ENCODE results near the gene WFDC12.
"Not testable (repeated sequence)": the region's sequence is repeated elsewhere in the genome, so short reads cannot be mapped to it uniquely, and the experiment has no call there.

WFDC12 gene, protein sequence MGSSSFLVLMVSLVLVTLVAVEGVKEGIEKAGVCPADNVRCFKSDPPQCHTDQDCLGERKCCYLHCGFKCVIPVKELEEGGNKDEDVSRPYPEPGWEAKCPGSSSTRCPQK

DNA sequence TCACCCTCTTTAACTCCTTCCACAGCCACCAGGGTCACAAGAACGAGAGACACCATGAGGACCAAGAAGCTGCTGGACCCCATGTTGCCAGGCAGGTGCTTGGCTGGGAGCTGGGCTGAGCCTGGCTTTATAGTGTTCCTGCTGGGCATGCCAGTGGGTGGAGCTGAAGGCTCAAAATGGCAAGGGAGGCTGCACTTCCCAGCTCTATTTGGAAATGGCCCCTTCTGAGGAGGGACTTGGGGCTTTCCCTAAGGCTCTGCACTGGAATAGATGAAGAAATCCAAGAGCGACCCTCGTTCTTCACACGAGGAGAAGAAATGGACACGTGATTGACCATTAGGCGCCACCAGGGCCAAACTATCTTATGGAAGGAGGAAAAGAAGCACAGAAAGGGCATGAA lies at the start of gene WFDC12:
Gene WFDC12, minus strand, starts transcription at position 101 of the 400 bp plus-strand sequence. Its CDS starts 18 bp downstream, at position 83.
- no peak for DNase-seq (ENCODE audit: low spot score)

DNA sequence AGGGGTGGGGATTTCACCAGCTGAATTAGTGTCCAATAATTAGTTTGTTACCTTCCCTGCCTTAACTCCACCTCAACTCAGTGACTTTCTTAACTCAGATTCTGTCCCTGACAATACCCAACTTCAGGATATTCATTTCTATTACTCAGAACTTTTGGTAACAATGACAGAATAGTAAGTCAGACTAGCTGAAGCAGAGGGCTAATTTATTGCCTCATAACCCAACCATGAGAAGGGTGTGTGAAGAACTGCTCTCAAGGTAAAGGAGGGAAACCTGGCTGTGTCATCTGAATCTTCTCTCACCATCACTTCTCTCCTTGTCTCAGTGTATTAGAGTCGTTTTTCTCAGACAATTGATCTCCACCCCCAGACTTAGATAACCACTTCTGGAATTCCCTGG lies 49.3 kb upstream of the WFDC12 start:
- DNase-seq (ENCODE audit: low spot score), result no peak

DNA sequence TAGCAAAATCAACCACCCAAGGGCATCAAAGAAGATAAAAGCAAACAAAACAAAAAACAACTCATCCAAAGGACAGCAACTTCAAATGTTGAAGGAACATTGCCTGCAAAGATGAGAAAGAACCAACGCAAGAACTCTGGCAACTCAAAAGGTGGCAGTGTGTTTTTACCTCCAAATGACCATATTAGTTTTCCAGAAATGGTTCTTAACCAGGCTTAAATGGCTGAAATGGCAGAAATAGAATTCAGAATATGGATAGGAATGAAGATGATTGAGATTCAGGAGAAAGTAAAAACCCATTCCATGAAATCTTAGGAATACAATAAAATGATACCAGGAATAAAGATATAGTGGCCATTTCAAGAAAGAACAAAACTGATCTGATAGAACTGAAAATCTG lies 40.6 kb upstream of the WFDC12 start:
- no peak for DNase-seq (ENCODE audit: low spot score)

DNA sequence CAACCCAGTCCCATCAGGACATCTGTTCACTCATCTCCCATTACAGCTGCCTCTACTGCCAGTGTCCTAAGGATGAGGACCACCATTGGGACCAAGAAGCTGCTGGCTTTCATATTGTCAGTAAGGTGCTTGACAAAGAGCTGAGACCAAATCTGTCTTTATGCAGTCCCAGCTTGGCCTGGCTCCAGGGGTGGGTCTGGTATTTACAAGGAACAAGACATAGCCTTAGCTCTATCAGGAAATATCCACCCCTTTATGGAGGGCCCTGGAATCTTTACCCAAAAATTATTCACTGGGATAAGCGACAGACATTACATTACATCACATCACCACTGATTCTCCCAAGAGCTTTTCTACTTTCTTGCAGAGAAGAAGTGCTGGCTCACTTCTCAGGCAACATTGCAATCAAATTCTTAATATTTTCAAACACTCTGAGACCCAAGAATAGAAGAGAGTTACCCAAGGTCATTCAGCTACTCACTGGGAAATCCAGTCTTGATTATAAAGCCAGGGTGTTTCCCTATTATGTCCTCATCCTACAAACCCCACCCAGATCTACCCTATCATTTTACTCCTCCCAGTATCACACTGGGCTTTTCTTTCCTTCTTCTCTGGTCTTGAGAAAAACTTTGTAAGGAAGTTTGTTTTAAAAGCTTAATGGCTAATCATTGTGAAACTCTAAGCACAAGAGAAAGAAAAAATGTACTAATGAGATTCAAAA lies 39.0 kb upstream of the WFDC12 start:
- peak; percentile 23 for DNase-seq (ENCODE audit: low spot score)

DNA sequence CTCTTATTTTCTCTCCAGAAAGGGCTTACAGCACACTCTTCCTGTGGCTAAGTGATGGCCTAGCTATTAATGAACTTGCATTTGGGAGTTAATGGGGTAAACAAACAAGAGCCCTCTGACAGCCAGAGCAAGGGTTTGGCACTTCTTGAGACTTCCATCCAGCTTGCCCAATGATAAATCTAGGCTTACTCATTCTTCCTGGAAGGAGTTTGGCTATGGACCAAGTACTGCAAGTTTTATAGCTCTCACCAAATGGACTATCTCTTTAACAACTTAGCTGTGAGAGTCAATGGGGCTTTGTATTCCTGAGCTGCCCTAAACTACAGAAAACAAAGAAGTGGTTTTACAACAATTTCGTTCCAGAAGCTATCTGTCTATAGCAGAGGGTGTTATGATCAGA lies 33.7 kb upstream of the WFDC12 start:
- peak; percentile 87 for DNase-seq (ENCODE audit: low spot score)

DNA sequence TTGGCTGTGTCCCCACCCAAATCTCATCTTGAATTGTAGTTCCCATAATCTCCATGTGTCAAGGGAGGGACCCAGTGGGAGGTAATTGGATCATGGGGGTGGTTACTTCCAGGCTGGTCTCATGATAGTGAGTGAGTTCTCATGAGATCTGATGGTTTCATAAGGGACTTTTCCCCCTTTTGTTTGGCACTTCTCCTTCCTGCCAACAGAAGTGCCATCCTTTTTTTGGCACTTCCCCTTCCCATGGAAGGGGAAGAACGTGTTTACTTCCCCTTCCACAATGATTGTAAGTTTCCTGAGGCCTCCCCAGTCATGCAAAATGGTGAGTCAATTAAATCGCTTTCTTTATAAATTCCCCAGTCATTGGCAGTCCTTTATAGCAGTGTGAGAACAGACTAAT lies 32.4 kb upstream of the WFDC12 start:
- DNase-seq (ENCODE audit: low spot score), result no peak

DNA sequence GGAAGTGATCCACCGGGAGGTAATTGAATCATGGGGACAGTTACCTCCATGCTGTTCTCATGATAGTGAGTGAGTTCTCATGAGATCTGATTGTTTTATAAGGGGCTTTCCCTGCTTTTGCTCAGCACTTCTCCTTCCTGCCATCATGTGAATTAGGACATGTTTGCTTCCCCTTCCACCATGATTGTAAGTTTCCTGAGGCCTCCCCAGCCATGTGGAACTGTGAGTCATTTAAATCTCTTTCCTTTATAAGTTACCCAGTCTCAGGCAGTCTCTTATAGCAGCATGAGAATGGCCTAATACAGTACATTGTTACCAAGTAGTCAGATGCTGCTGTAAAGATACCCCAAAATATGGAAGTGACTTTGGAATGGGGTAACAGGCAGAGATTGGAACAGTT lies 30.5 kb upstream of the WFDC12 start:
- not testable (repeated sequence) for DNase-seq (ENCODE audit: low spot score)

DNA sequence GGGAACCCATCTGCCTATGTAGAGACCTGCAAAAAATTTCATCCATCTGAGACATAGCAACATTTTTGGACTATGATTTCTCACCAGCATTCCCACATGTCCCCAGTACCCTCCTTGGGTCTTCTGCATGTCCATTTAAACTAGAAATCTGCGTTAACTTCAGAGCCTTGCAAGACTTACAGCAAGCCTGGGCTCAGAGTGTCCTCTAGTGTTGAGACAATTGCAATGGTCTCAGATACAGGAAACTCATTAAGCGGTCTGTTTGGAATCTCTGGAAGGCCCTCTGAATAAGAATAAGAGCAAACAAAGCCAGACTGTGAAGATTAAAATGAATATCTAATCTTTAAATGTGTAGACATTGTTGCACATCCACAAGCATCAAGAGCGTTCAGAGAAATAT lies 29.9 kb upstream of the WFDC12 start:
- no peak for DNase-seq (ENCODE audit: low spot score)

DNA sequence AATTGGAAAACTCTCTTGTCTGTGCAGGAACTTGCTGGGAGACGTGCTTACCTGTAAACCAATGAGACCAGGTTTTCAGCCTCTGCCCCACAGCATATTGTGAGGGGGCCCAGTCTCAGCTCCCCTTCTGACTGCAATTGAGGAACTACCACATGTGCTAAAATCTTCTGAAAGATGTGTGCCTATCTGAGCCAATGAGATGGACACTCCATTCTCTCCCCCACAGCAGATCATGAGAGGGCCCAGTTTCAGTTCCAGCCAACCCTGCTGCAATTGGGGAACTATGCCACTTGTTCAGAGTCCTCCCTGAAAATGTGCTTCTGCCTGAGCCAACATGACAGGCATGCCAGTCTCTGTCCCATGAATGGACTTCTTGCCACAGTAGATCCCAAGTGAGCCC lies 29.5 kb upstream of the WFDC12 start:
- no peak for DNase-seq (ENCODE audit: low spot score)

DNA sequence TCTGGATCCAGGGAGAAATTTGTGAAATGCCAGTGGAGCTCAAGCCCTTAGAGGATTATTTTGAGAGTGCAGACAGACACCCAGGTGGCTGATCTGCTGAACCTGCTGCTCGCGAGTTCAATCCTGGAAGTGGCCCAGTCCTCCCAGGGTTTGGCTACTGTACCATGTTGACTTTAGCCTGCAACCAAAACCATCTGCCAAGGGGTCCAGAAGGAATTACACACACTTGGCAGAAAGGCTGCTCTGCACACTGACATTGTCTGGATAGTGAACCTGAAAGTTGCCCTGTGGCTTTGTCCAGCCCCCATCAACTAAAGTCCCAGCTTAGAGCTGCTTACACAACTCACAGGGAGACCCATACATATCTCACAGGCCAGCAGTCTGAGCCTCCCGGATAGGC lies 28.9 kb upstream of the WFDC12 start:
- no peak for DNase-seq (ENCODE audit: low spot score)

DNA sequence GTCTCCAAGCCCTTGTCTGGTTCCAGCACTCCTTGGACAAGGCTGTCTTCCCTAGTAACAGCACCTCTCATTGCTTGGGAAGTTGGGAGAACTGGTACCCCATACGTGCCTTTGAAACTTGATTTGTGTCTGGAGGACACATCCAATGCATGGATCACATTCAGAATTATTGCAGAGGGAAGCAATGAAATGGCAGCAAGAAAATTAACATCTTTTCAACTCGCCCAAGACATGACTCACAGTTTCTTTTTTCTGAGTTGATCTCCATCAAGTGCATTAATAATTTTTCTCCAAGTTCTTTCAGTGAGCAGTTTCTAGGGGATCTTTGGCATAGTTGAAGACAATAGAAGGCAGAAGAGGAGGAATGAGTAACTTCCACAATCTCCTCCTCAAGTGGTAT lies 28.1 kb upstream of the WFDC12 start:
- DNase-seq (ENCODE audit: low spot score), result no peak

DNA sequence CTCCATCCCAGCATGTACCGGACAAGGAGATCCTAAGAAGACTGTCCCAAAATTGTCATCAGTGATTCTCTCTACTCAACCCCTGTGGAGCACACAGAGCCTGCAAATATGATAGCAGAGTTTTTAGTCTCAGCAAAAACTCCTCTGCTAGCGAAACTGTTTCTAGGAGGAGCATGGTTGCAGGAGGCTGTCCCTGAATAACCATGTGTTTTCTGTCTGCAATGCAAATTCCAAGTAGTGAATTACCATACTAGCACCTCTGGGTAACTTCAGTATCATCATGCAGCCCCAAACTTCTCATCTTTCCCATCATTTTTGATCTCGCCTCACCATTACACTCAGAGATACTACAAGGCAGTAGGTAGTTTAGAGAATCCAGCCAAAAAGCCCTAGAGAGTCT lies 24.8 kb upstream of the WFDC12 start:
- DNase-seq (ENCODE audit: low spot score), result no peak

DNA sequence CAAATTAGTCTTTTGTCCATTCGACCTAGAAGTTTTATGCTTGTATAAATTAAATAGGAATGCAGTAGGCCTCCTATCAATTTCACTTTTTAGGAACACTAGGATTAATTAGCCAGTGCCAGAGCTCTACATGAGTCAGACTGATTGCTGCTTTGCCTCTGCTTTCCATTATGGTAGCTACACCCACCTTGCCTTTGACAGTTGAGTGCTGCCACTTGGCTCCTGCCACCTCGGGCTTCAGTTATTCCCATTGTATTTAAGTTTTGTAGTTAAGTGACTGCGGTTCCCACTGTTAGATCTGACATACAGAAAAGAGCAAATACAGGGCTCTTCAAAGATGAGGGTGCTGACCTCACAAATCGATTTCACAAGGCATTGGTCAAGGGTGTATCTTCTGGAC lies 16.6 kb upstream of the WFDC12 start:
- no peak for DNase-seq (ENCODE audit: low spot score)

DNA sequence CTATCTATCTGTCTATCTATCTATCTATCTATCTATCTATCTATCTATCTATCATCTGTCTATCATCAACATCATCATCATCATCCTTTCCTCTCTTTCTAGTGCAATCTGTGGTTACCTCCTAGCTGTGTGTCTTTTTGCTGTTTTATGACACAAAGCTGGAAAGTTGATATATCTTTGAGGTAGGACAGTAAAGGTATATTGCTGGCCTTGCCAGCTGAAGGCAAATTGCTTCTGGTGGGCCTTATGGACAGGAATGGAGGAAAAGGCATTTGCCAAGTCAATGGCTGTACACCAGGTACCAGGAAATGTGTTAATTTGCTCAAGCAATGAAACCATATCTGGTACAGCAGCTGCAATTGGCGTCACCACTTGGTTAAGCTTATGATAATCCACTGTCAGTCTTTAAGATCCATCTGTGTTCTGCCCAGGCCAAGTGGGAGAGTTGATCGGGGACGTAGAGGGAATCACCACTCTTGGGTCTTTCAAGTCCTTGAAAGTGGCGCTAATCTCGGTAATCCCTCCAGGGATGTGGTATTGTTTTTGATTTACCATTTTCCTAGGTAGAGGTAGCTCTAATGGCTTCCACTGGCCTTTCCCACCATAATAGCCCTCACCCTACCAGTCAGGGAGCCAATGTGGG lies 15.6 kb upstream of the WFDC12 start:
- DNase-seq (ENCODE audit: low spot score), result not testable (repeated sequence)

DNA sequence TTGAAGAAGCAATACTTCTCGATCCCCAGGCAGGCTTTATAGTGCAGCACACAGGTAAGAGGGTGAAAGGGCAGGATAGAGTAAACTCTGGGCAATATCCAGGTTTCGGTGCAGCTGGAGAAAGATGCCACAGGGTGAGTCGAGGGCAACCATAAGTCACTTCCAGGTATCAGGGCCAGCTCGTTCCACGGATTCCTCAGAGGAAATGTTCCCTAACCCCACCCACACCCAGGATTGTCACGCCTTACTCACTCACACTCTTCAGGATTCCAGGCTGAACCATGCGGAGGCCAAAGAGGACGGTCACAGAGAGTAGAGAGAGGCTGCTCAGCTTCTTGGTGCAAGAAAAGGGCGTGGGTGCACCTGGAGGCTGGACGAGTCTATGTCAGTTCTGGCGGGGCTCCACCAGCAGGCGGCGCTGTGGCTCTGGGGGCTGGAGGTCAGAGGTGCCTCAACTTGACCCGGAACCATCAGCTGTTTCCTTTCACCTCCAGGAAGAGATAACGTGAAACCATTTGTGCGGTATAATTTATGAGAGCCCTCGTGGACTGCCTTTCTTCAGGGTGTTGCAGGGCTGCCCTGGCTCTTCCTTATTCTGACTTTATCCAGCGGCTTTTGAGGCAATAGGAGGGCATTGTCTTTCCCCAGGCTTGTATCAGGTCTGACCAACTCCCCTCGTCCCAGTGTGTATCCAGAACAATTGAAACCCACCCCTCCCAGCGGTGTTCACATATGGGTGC lies 14.5 kb upstream of the WFDC12 start:
- DNase-seq (ENCODE audit: low spot score), result peak; percentile 81

DNA sequence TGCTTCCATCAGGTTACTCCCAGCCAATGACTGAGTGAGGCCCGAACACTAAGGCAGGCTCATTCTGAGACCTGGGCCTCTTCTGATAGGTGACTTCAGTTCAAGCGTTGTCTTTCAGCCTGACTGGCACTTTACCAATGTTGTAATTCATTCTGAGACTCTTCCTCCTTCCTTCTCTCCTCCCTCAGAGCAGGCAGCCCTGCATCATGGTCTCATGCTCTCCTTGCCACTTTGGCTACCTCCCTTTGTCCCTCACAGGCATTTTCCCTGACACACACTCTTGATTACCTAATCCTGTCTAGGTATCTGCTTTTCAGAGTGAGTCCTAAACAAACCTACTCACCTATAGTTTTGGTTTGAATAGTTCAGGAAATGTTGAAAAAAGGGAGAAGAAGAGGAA lies 12.6 kb upstream of the WFDC12 start:
- DNase-seq (ENCODE audit: low spot score), result no peak

DNA sequence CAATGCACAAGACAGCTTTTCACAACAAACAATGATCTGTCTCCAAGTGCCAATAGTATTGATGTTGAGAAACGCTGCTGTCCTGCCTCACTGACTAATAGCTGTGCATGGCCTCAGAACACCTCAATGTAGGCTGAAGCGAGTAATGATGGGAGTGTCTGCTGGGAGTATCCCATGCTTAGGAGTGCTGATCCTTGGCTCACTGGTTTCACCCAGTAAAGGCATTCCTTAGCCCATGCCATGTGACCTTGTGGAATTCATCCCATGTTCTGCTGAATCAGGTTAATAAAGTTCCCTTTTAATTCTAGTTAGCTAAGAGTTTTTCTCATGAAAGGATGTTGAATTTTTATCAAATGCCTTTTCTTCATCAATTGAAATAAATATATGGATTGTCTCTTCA lies 3.8 kb upstream of the WFDC12 start:
- peak; percentile 57 for DNase-seq (ENCODE audit: low spot score)

DNA sequence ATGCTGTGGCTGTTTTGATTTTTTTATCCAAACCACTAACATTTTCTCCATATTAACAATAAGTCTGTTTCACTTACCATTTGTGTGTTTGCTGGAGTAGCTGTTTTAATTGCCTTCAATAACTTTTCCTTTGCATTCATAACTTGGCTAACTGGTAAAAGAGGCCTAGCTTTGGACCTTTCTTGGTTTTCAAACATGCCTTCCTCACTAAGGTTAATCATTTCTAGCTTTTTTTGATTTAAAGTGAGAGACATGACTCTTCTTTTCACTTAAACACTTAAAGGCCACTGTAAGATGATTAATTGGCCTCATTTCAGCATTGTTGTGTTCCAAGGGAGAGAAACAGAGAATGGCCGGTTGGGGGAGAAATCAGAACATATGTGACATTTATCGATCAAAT lies 2.9 kb downstream of the WFDC12 start:
- no peak for DNase-seq (ENCODE audit: low spot score)

DNA sequence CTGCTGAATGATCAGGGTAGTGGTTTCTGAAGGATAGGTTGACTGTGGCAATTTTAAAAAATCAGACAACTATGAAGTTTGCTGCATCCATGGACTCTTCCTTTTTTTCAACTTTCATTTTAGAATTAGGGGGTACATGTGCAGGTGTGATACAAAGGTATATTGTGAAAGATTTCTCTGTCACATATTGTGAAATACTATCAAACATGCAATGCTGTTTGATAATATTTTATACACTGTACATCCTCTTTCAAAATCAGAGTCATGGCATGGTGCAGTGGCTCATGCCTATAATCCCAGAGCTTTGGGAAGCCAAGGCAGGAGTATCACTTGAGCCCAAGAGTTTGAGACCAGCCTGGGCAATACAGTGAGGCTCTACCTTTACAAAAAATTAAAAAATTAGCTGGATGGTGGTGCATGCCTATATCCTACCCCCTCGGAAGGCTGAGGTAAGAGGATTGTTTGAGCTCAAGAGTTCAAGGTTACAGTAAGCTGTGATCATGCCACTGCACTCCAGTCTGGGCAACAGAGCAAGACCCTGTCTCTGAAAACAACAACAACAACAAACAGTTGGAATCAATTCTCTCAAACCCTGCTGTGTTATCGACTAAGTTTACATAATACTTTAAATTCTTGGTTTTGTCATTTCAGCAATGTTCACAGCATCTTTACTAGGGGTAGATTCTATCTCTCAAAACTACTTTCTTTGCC lies 4.6 kb downstream of the WFDC12 start:
- no peak for DNase-seq (ENCODE audit: low spot score)

DNA sequence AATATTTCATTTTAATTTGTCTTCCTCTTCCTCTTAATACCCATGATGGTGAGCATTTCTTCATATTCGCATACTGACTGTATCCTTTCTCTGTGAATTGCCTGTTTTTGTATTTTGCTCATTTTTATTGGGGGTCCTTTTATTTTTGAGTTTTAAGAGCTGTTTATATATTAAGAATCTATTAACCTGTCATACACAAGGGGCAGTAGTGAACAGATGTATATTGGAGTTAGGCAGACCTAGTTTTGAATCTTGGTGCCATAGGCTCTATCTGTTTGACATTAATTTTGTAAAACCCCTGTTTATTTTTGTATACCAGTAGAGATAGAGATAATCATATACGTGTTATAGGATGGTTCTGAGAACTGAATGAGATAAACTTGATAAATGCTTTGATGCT lies 6.2 kb downstream of the WFDC12 start:
- DNase-seq (ENCODE audit: low spot score), result no peak

DNA sequence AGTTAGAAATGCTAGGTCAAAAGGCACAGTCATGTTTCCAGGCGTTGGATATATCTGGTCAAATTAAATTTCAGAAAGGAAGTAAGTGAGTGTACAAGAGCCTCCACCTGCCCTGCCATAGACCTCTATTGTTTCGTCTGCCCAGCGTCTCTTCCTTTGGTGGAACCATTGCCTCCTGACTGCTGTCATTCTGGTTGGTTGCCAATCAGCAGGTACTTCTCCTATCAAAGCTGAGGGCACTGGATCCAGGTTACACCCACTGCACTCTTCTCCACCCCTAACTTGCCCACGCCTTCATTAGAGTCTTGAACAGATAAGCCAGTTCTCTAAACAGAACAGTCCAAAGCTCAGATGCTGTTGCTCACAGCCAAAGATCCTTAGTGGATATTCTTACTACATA lies 6.7 kb downstream of the WFDC12 start:
- DNase-seq (ENCODE audit: low spot score), result peak; percentile 6

DNA sequence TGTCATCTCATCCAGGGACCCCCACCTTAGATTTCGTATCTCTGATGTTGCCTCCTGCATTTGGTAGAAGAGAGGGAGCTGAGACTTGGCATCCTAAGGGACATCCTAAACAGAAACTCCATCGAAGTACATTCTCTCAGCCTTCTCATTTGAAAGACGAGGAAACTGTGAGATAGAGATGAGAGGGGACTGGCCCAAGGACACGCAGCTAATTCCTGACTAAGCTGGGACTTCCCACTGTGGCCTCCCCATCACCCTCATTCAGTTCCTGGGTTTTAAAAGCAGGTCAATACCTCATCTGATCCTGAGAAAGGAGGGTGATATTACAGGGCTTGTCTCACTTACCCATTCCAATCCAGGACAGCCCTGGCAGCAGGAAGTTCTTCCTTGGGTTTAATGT lies 8.4 kb downstream of the WFDC12 start:
- no peak for DNase-seq (ENCODE audit: low spot score)
